ENCODE measurements around the gene FNDC7.

FNDC7 gene, protein sequence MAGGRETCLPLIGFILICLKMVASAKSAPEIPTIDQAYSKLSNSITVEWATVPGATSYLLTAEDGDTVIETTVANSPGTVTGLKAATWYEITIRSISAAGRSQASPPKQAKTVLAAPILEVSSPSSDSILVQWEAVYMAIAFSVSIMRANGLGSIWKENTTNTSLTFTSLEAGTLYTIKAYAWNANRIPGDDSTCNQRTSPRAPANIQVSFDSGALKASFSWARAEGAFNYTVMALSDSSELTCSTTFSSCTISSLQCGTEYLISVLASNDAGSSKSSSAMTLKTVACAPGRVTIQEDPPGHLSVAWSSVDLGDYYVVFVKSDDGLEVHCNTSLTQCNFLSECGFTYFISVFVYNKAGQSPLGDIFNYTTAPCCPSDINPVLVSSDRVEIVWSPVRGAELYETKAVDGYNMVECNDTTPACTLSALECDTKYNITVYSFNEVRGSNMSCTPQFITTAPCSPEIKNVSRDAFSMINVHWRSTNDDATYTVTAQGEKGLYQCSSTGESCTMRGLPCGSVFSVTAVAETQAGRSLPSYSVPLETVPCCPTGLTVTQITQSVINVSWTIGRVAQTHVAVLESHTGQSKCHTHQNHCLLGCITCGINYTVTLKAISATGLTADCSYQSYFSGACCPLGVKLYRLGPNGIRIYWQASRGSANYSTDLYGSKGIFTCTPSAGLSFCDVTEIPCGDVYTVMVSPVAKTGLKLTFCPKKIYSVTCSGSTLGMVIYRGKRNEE

DNA sequence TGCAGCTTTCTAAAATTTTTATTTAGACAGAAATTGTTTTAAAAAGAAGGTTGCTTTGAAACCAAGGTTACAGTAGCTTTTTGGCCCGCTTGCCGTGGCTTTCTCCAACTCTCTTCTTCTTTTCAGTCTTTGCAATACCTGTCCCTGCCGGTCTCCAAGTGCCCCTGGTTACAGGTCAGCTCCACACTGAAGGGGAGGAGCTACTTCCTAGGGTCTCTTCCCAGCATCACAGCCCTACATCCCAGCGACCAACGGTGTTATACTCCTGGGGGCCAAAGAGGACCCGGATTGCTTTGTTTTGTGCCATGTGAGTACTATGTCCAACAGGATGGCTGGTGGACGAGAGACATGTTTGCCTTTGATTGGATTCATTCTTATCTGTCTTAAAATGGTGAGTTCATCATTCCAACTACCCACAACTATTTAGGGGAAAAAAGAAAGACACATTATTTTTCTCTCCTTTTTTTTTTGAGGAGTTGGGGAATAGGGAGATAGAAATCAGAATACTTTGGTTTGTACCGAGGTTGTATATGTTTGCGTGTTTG, at the start of gene FNDC7:
Gene FNDC7, plus strand, starts transcription at position 303 of the 545 bp plus-strand sequence. Its CDS starts 26 bp downstream, at position 329.
- TF ChIP-seq EZH2phosphoT487 (IDR thresholded peaks at IDR 0.05; ENCODE audit: low read depth), result no peak
- TF ChIP-seq, protein P1, sequence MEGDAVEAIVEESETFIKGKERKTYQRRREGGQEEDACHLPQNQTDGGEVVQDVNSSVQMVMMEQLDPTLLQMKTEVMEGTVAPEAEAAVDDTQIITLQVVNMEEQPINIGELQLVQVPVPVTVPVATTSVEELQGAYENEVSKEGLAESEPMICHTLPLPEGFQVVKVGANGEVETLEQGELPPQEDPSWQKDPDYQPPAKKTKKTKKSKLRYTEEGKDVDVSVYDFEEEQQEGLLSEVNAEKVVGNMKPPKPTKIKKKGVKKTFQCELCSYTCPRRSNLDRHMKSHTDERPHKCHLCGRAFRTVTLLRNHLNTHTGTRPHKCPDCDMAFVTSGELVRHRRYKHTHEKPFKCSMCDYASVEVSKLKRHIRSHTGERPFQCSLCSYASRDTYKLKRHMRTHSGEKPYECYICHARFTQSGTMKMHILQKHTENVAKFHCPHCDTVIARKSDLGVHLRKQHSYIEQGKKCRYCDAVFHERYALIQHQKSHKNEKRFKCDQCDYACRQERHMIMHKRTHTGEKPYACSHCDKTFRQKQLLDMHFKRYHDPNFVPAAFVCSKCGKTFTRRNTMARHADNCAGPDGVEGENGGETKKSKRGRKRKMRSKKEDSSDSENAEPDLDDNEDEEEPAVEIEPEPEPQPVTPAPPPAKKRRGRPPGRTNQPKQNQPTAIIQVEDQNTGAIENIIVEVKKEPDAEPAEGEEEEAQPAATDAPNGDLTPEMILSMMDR (IDR thresholded peaks at IDR 0.05; ENCODE audit: low read depth, low read length), result no peak
- Histone ChIP-seq H3K9me3 (ENCODE audit: insufficient read depth, low read length) (no peaks in the 10 kb centered on the region), H2AFZ (ENCODE audit: low read depth, low read length) (no peak within 1 kb of the TSS)

DNA sequence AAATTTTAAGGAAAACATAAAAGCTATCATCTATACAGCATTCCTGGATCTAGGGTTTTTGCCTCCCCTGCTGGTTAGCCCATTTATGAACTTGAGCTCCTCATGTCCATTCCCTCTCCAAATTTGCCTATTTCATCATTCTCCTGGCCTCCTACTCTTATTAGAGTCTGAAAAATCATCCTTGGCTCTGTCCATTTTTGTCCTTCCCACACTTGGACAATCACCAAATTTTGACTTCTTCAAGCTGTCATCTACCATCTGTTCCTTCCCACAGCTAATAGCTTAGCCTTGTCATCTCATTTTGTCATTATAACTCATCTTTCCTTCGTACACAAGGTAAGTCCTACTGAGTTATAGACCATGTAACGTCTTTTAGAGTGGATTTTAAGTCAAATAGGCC, 49.6 kb upstream of the FNDC7 start:
- H3K9me3 ChIP-seq (ENCODE audit: insufficient read depth, low read length), result no peaks in the 10 kb centered on the region
- H3K9ac ChIP-seq (ENCODE audit: low read length), result no peak overlapping the region
- no peaks in the 10 kb centered on the region for H3K79me2 ChIP-seq (ENCODE audit: low read length)
- H3K4me3 ChIP-seq (ENCODE audit: low read length), result no peak overlapping the region
- no peaks in the 10 kb centered on the region for H4K20me1 ChIP-seq (ENCODE audit: insufficient read depth, low read length)
- TF ChIP-seq, protein P1 (IDR thresholded peaks at IDR 0.05; ENCODE audit: low read depth, low read length), result no peak
- TF ChIP-seq EZH2phosphoT487 (IDR thresholded peaks at IDR 0.05; ENCODE audit: low read depth), result no peak
- H3K4me1 ChIP-seq (ENCODE audit: low read length), result peaks cover 6% of the 10 kb centered on the region; the same call in 1 of the 2 replicates
- H2AFZ ChIP-seq (ENCODE audit: low read depth, low read length), result no peak overlapping the region
- no peak overlapping the region for H3K27ac ChIP-seq (ENCODE audit: low read length)
- H3K4me2 ChIP-seq (ENCODE audit: low read length), result no peak overlapping the region
- H3K27me3 ChIP-seq (ENCODE audit: low read depth, low read length), result no peaks in the 10 kb centered on the region
- no peaks in the 10 kb centered on the region for H3K36me3 ChIP-seq (replicated peaks; ENCODE audit: low read depth, low read length)

More for the DNA sequence above, at the start of gene FNDC7:
- H3K79me2 ChIP-seq (ENCODE audit: low read length), result no peaks in the 10 kb centered on the region
- H3K27me3 ChIP-seq (ENCODE audit: low read depth, low read length), result no peaks in the 10 kb centered on the region
- no peak within 1 kb of the TSS for H3K27ac ChIP-seq (ENCODE audit: low read length)
- H3K9ac ChIP-seq (ENCODE audit: low read length), result no peak within 1 kb of the TSS
- H3K4me1 ChIP-seq (ENCODE audit: low read length), result no peaks in the 10 kb centered on the region
- H4K20me1 ChIP-seq (ENCODE audit: insufficient read depth, low read length), result no peaks in the 10 kb centered on the region
- H3K4me2 ChIP-seq (ENCODE audit: low read length), result no peak within 1 kb of the TSS
- no peaks in the 10 kb centered on the region for H3K36me3 ChIP-seq (replicated peaks; ENCODE audit: low read depth, low read length)
- H3K4me3 ChIP-seq (ENCODE audit: low read length), result no peak within 1 kb of the TSS

DNA sequence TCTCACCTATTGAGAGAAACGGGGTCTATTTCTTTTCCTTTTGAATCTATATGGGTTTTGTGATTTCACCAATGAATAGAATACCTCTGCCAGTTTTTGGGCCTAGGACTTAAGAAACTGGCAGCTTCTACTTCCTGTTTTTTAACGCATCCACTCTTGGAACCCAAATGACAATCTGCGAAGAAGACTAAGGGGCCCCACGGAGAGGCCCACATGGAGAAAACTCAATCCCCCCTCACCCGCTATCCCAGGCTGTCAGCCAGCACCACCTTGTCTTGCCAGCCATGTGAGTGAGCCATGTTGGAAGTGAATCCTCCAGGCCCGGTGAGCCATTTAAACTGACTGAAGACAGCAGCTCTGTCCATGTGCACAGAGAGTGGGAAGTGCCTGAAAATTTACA, 48.2 kb upstream of the FNDC7 start:
- Histone ChIP-seq H3K36me3 (replicated peaks; ENCODE audit: low read depth, low read length) (no peaks in the 10 kb centered on the region), H3K4me2 (ENCODE audit: low read length) (no peak overlapping the region), H3K27ac (ENCODE audit: low read length) (no peak overlapping the region), H3K4me3 (ENCODE audit: low read length) (no peak overlapping the region), H3K27me3 (ENCODE audit: low read depth, low read length) (no peaks in the 10 kb centered on the region), H3K79me2 (ENCODE audit: low read length) (no peaks in the 10 kb centered on the region), H3K4me1 (ENCODE audit: low read length) (peaks cover 6% of the 10 kb centered on the region; the same call in 1 of the 2 replicates), H3K9ac (ENCODE audit: low read length) (no peak overlapping the region), H3K9me3 (ENCODE audit: insufficient read depth, low read length) (no peaks in the 10 kb centered on the region), H4K20me1 (ENCODE audit: insufficient read depth, low read length) (no peaks in the 10 kb centered on the region), H2AFZ (ENCODE audit: low read depth, low read length) (no peak overlapping the region)
- TF ChIP-seq, protein P1 (IDR thresholded peaks at IDR 0.05; ENCODE audit: low read depth, low read length), result no peak
- TF ChIP-seq EZH2phosphoT487 (IDR thresholded peaks at IDR 0.05; ENCODE audit: low read depth), result no peak

DNA sequence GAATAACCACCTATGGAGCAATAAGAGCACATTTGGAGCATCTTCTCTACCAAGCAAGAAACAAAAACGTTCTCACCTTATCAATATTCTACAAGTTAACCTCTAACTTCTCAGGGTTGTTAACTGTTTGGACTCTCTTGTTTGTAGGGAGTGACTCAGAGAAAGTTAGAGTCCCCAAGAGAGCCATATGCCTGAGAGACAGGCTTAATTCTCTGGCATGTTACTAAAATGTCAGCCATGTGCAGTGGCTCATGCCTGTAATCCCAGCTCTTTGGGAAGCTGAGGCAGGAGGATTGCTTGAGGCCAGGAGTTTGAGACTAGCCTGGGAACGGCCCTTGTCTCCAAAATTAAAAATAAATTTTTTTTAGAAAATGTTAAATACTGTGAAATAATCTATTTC, 47.6 kb upstream of the FNDC7 start:
- H3K27ac ChIP-seq (ENCODE audit: low read length), result no peak overlapping the region
- no peaks in the 10 kb centered on the region for H3K27me3 ChIP-seq (ENCODE audit: low read depth, low read length)
- H3K4me1 ChIP-seq (ENCODE audit: low read length), result peaks cover 6% of the 10 kb centered on the region; the same call in 1 of the 2 replicates
- no peak overlapping the region for H3K9ac ChIP-seq (ENCODE audit: low read length)
- no peak overlapping the region for H2AFZ ChIP-seq (ENCODE audit: low read depth, low read length)
- no peaks in the 10 kb centered on the region for H4K20me1 ChIP-seq (ENCODE audit: insufficient read depth, low read length)
- H3K36me3 ChIP-seq (replicated peaks; ENCODE audit: low read depth, low read length), result no peaks in the 10 kb centered on the region
- H3K4me3 ChIP-seq (ENCODE audit: low read length), result no peak overlapping the region
- no peaks in the 10 kb centered on the region for H3K9me3 ChIP-seq (ENCODE audit: insufficient read depth, low read length)
- H3K79me2 ChIP-seq (ENCODE audit: low read length), result no peaks in the 10 kb centered on the region
- TF ChIP-seq EZH2phosphoT487 (IDR thresholded peaks at IDR 0.05; ENCODE audit: low read depth), result no peak
- TF ChIP-seq, protein P1 (IDR thresholded peaks at IDR 0.05; ENCODE audit: low read depth, low read length), result no peak
- H3K4me2 ChIP-seq (ENCODE audit: low read length), result no peak overlapping the region

All from OCI-LY3 (cell line).